D341Med (cell line): ENCODE data around the gene TEKT4.
A peak's percentile ranks its signal among the peaks of the same experiment; 100 is the strongest.
"Not testable (repeated sequence)": the region's sequence is repeated elsewhere in the genome, so short reads cannot be mapped to it uniquely, and the experiment has no call there.

Experiments
- DNase-seq: peaks from one replicate; pipeline ENCODE4 v3.0.0; 2012; ENCODE audit warnings: low spot score

Gene TEKT4, protein sequence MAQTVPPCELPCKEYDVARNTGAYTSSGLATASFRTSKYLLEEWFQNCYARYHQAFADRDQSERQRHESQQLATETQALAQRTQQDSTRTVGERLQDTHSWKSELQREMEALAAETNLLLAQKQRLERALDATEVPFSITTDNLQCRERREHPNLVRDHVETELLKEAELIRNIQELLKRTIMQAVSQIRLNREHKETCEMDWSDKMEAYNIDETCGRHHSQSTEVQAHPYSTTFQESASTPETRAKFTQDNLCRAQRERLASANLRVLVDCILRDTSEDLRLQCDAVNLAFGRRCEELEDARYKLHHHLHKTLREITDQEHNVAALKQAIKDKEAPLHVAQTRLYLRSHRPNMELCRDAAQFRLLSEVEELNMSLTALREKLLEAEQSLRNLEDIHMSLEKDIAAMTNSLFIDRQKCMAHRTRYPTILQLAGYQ

DNA sequence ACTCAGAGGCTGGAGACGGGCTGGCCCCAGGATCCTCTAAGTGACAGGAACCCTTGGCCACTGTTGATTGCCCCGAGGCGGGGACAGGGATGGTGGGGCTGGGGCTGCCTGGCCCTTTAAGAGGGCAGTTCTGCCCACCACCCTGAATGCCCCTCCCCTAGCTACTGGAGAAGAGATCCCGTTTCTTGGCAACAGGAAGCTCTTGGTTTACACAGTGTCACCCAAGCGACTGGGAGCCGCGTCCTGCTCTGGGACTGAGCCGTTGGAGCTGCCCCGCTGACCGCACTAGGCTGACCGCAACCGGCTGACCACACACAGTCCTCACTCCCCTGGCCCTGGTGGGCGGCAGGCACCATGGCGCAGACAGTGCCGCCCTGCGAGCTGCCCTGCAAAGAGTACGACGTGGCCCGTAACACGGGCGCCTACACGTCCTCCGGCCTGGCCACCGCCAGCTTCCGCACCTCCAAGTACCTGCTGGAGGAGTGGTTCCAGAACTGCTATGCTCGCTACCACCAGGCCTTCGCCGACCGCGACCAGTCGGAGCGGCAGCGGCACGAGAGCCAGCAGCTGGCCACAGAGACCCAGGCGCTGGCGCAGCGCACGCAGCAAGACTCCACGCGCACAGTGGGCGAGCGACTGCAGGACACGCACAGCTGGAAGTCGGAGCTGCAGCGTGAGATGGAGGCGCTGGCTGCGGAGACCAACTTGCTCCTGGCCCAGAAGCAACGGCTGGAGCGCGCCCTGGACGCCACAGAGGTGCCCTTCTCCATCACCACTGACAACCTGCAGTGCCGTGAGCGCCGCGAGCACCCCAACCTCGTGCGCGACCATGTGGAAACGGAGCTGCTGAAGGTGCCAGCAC lies at the start of gene TEKT4:
TEKT4 (plus strand) TSS at position 205 of the 862 bp plus-strand sequence; CDS start at position 355, 150 bp downstream.
- DNase-seq = peak; percentile 20

DNA sequence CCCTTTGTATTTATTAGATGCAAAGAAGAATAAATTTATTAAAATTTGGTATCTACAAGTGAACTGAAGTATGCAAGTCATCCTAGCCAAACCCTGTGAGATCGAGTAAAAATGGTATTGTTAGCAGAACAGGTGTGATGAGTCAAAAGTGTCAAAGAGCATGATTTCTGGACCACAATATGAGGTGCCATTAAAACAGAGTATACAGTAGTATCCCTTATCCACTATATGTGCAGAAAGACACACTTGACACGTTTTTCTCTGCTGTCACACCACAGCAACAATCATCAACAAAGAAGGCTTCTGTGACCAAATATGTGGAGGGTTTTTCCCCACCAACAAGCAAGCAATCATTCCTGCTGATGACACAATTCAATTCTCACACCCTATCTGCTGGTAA lies 32.0 kb upstream of the TEKT4 start:
- DNase-seq = not testable (repeated sequence)

DNA sequence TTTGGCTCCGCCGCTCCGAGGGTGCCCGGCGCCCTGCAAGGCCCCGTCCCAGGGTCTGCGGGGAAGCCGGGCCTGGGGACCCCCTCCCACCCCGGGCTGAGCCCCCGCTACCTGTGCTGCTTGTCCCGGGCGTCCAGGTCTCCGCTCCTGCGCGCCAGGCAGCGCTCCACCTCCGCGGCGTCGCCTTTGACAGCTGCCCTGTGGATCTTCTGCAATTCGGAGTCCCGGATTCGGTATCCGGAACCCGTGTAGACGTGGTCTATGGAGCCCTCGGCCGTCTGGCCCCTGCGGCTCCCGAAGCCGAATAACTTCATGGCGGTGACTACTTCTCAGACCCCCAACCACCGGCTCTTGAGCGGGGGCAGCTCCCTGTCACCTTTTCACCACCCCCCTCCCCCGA lies 14.4 kb upstream of the TEKT4 start:
- DNase-seq = peak; percentile 6

DNA sequence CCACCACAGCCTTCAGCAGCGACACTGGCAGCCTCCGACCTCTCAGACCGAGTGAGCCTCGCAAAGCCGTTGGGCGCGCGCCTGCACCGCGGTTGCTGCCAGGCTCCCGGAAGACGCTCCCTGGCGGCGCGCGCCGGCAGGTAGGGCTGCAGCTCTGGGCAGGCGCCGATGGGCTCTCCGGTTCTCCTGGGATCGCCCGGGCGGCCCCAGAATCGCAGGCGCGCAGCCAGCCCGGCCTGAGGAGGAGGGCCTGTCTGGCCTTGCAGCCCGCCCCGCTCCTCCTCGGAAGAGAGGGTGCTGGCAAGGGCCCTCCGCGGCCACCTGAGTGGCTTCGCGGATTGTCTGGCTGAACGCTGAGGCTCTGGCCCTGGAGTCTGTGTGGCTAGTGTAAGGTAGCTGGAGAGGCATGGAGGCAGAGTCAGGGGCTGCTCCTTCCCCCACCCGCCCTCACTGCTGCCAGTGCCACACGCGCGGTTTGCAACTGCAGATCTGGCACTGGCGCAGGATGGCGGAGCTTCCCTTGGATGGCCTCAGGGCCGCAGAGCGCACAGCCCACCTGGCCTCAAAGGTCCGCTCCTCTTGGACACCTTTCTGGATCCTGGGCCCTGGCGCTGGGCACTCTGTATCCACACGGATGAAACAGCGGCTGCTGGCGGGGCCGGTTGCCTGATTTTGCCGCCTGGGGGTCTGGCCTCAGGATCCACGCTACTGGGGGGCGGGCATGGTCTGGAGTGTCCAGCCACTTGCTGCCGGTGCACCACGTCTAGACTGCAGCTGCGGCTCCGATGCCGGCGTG lies 13.7 kb upstream of the TEKT4 start:
- DNase-seq = peak; percentile 25

DNA sequence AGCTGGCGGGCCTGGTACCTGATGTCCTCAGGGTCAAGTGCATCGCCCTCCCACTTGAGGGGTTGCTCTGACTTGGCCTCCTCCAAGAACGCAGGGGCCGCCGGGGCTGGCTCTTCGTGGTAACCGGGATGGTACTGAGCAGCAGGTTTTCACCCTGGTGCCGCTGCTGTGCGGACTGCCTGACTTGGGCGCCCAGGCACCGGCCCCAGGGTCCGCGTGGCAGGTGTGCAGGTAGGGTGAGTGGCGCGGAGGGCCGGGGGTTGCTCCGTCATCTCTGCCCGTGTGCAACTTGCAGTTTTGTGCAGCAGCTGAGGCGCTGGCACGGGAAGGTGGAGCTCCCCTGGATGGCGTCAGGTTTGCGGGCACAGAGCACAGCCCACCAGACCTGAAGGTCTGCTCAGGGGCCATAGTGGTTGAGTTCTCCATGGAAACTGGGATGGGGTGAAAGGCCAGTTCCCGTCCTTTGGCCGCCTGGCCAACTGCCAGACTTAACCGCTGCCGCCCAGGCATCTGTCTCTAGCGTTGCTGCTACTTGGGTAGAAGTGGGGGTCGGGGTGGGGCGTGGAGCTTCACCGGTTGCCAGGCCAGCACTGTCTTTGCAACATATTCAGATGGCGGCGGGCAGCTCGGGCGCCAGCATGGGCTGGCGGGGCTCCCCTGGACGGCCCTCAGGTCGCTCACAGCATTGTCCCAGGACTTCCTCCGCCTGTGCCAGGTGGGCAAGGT lies 12.9 kb upstream of the TEKT4 start:
- peak; percentile 5 for DNase-seq

DNA sequence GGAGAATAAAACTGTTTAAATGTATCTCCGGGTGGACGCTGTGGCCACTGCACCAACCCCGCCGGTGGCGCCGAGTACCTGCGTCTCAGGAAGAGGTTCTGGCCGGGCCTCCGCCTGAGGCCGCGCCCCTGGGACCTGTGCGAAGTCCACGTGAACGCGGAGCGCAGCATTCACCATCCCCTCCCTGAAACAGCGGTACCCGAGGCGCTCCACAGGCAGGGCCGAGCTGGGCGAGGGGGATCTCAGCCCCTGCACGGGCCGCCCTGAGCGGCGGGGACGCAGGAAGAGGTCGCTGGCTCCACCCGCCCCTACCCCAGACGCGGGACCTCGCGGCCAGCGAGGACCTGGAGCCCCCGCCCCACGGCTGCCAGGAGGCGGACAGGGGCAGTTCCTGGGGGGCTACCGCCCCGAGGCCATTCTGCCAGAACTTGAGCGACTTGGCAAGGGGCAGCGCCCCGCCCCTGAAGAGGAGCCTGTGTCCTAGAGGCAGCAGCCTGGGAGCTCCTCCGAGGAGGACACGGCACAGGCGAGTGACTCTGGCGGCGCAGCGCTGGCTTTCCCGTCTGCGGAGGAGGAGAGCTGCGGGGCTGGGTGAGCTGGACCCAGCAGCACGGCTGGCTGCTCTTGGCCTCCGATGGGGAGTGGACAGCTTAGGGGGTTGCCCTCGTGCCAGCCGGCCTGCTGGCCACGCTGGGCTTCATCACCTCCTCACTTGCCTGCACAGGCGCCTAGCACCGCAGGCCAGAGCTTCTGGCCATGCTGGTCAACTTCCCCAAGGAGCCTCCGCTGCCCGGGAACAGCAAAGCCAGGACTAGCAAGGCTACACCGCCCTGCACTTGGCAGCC lies 9.7 kb upstream of the TEKT4 start:
- DNase-seq = peak; percentile 21

DNA sequence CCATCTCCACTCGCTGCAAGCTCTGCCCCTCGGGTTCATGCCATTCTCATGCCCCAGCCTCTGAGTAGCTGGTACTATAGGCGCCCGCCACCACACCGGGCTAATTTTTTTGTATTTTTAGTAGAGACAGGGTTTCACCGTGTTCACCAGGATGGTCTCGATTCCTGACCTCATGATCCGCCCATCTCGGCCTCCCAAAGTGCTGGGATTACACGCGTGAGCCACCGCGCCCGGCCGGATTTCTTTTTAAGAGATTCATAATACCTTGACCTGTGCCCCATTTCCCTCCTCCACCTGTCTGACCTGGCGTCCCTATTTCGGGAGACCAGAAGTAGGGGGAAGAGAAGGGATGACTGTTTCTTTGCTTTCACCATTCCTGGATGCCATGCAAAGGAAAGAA lies 8.3 kb upstream of the TEKT4 start:
- DNase-seq = not testable (repeated sequence)

DNA sequence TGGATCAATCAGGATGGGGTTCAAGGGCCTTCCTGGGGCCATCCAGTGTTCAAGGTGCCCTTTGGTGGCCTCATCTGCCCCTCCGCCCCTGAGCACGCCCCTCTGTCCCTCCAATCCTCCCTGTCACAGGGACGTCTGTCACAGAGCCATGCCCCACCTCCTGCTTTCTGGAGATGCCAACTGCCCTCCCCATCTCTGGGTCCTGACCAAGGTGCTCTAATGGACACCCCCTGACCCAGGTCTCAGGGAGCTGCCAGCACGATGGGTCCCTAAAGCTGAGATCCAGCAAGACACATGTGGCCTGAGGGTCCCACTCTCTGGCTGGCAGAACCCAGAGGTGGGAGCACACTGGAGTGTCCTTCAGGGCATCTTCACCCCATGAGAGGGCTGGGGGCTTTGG lies 2.1 kb upstream of the TEKT4 start:
- peak; percentile 3 for DNase-seq

DNA sequence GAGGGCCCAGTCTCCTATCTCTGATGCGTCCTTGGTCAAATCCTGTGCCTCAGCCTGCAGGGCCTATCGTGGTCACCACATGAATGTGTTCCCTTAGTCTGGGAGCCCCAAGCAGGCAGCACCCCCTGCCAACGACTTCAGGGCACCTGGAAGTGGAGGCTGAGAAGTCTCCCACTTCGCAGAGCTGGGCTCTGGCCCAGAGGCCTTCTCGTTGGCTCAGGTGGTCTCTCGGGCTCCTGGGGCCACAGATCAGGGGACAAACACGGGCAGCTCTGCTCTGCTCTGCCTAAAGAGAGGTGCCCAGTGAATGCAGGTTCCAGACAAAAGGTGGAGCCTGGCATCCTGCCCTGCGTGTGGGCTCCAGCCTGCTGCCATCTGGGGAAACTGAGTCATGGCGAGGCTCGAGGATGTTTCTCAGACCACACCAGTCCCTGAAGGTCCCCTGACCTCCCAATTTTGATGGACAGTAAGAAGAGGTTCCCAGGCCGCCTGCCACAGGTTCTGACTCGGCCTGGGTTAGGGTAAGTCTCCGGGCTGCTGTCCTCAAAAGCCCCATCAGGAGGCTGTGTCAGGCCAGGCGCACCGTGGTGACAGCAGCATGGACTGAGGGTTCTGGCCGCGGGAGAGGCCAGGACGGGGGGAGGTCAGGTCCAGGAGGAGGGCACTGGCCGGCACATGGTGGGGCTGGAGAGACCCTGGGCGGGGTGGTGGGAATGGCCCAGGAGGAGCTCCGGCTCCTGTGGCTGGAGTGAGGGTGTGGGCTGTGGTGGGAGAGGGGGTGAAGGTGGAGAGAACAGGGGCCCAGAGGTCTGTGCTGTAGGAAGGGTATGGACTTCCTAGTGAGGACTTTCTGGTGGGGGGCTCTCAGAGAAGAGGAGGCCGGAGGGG lies 1.4 kb upstream of the TEKT4 start:
- no peak for DNase-seq

DNA sequence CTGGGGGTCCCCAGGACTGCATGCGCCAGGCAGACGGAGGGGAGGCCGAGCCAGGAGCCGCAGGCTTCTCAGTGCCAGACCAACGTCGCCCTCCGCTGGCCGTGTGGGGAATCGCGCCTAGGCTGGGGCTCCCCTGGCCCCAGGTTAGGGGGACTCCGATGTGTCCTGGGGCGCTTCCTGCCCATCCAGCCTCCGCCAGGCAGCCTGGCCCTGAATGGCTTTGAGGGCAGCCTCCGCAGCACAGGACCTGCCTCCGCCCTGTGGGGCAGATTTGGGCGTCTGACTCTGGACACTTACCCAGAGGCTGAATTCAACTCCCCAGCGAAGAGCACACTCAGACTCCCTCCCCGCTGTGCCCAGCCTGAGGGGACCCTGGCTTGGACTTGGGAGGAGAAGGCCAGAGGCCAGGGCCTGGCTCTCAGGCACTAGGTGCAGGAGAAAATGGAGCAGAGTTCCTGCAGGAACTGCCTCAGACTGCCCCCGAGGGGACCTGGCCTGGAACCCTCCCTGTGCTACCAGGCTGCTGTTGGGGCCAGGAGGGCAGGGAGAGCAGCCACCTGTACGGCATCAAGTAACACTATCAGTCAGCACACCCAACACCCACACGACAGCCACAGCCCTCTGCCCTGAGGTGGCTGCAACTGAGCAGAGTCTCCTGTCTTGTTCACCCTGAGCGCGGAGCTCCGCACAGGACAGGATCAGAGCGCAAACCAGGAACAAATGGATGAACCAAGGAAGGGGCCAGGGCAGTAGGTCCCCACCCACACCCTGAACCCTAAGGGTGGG lies 597 bp upstream of the TEKT4 start:
- DNase-seq = peak; percentile 47

DNA sequence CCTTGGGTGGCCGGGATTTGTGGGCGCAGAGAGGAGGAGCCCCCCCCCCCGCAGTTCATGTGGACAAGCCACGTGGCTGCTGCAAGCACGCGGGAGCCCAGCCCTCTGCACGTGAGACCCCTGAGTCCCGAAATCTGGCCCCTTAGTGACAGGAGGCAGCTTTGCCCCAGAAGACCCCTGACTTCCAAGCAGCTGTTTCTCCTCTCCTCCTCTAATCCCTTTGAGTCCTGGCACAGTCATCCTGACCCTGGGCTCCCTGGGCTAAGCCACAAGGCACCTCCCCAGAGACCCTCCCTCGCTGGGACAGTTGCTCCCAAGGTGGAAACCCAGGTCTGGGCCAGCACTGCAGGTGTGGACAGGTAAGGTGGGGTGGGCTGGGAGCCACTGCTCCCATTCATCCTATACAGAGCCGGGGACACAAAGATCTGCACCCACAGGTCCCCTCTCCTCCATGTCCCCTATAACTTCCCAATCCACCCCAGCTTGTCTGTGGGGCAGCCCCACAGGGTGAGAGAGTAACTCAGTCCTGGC lies 923 bp downstream of the TEKT4 start:
- DNase-seq = no peak

DNA sequence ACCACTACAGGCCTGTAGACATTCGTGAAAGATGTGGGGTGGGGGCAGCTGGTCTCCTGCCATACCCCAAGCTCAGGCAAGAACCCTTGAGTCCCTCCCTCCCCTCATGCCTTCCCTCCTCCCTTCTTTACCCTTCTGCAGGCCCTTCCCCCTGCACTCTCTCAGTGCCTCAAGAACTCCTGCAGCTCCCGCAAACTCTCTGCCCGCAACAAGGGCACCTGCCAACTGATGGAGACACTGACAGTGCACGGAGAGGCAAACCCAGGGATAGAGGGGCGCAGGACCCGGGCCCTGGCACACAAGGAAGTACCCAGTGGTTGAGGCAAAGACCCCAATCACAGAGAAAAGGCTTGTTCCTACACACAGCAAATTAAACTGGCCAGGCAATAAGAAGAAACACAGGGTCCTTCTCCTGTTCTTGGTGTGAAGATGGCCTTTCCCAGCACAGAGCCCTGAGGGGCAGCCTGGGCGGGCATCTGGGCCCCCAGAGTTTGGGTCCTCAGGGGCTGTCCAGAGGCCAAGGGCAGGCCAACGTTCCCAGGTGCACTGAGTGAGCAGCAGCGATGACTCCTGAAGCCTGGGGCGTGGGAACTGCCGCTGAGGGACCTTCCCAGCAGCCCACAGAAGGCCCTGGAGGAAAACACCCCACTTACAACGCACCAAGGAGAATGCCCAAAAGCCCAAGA lies 1.6 kb downstream of the TEKT4 start:
- no peak for DNase-seq

DNA sequence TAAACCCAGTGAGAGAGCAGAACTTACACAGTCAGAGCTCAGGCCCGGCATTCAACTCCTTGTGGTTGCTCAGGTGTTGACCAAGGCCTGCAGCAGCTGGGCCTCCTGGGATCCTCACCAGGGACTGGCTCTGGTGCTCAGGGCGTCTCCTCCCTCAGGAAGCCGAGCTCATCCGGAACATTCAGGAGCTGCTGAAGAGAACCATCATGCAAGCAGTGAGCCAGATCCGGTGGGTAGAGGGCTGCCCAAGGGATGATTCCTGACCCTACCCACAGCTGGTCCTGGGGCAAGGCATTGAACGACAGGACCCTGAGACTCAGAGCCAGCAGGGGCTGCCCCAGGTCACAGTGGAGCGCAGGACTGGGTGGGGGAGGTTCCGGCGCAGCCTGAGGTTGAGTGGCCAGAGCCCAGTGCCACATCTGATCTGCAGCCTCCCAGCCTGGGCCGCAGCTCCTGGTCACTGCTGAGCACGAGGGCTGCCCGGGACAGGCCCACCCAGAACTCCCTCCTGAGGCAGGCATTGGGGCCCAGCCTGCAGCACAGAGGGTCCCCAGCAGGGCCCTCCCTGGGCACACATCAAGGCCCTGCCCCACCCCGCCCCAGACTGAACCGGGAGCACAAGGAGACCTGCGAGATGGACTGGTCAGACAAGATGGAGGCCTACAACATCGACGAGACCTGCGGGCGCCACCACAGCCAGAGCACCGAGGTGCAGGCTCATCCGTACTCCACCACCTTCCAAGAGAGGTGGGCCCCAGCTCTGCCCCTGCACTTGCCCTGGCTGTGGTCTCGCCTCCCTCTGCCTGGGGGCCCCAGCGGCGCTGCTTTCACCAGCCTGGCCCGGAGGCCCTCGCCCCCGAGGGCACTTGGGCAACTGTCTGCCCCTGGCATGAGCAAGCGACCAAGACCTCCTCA lies 2.4 kb downstream of the TEKT4 start:
- DNase-seq = no peak

DNA sequence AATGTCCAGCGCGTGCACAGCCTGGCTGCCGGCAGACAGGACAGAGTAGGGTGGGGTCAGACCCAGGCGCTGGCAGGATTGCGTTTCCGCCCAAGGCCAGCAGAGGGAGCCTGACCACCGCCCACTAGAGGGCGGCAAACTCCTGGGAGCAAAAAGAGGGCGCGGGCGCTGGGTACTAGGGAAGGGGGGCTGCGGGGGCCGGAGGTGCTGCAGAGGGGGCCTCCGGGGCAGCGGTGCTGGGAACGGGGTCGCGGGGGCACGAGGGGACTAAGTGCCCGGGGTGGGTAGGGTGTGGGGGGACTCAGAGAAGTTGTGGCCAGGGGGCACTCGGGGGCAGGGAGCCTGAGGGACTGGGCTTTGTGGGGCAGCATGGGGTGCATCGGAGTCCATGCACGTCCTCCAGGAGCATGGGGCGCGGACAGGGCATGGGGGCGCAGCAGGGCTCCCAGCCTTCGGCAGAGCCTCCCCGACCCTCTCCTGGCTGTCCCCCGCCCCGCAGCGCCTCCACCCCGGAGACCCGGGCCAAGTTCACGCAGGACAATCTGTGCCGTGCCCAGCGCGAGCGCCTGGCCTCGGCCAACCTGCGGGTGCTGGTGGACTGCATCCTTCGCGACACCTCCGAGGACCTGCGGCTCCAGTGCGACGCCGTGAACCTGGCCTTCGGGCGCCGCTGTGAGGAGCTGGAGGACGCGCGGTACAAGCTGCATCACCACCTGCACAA lies 3.2 kb downstream of the TEKT4 start:
- peak; percentile 88 for DNase-seq

DNA sequence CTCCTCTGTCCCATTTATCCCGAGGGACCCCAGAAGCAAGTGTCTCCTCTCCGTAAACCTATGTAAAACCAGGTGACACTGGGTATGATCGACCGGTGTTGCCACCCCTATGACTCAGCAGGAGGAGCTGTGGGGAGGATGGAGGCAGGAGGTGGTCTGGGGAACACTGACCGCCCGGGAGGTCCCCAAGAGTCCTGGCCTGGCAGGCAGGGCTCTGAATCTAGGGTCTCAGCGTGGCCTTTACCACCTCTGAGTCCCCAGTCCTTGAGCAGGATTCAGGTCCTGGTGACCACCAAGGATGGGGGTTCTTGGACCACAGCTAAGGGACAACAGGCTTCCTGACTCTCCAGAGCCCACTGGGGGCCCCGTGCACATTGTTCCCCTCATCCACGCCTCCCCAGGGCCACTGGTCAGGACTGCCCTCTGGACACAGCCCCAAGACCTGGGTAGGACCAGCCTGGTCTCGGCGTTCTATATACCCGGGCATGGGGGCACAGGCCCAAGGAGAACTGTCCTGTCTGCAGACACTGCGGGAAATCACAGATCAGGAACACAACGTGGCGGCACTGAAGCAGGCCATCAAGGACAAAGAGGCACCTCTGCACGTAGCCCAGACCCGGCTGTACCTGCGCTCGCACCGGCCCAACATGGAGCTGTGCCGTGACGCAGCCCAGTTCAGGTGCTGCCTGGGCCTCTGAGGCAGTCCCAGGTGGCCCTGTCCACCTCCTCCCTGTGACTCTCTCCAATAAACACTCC lies 4.0 kb downstream of the TEKT4 start:
- DNase-seq = no peak
